GM18907 (cell line): ENCODE results near the gene OR8B8.
"Not testable (repeated sequence)": the region's sequence is repeated elsewhere in the genome, so short reads cannot be mapped to it uniquely, and the experiment has no call there.

Source experiments
- ATAC-seq: cut with Tn5 transposase; IDR thresholded peaks from one replicate; pipeline ENCODE4 v1.9.1; 2021; ENCODE audit warnings: mild to moderate bottlenecking, moderate library complexity; ENCODE audit not compliant: unreplicated experiment

OR8B8 gene

DNA sequence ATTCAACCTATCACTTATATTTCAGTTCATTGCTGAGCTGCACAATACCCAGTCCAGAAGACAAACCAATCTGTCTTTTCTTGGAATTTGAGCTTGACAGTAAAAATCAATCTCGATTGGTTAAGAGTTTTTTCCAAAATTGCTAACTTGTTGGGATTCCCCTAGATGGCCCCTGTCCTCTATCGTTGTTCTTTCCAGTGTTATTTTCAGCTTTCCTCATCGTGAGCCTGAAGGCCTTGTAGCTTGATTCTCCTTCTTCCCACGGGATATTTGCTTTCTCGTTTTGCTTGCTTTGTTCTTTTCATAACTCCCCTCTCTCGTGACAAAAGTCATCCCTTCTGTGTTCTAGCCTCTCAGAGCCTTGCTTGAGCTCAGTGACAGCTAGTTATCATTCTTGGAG lies 3.1 kb downstream of the OR8B8 start:
- no peak for ATAC-seq

DNA sequence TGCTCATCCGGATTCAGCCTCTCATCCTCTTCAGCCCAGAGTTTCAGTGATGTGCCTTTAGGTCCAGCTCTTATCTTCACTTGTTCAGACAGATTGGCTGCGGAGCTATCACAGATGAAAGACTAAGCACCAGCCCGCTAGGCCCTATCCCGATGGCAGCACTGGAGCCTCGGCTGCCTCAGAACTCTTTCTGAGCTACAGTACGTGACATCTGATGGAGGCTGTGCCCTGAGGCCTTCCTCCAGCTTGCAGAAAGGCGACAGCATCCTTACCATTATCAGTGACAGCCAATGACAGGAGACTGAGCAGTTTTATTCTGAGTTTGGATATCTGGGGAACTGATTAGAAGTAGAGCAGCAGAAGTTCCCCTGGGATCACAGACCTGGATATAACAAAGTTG lies 4.0 kb downstream of the OR8B8 start:
- no peak for ATAC-seq

DNA sequence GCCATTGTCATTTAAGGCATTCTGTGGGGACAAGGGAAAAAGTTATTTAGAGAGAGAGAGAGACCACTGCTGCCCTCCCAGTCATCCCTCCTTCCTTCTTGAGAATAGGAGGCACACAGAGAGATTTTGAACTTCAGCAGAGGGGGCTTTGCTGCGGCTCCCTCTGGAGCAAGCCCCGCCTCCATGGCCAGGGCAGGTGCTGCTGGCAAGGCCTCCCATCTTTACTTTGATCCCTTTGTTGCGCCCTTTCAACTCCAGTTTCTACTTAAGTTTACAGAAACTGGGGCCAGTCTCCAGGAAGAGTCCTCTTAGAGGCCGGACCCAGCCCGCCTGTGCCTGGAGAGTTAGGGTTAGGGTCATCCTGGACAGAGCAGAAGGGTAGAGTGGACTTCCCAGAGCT lies 4.4 kb downstream of the OR8B8 start:
- no peak for ATAC-seq

DNA sequence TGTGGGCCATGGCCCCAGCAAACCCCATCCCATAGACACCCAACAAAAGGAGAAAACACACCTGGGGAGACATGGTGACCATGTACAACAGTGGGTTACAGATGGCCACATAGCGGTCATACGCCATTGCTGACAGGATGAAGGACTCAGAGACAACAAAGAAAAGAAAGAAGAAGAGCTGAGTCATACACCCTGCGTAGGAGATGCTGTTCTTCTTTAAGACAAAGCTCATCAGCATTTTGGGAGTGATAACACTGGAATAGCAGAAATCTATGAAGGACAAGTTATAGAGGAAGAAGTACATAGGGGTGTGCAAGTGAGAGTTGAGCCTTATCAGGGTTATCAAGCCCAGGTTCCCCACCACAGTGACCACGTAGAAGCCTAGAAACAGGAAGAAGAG lies 4.9 kb downstream of the OR8B8 start:
- no peak for ATAC-seq

DNA sequence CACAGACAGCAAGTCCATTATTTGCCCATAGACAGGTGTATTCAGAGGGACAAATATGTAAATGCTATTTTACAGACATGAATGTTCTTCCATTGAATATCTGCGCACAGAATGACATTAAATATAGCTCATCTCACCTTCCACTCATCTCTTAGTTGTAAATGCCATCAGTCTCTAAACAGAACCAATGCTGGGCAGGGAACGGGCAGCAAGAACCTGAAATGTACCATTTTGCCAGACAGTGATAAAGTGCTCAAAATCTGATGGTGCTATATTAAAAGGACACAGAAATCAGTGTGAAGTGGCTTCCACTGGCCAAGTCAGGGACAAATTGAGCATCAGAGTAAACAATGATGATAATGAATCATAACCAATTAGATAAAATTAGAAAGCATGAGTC lies 10.8 kb downstream of the OR8B8 start:
- no peak for ATAC-seq

DNA sequence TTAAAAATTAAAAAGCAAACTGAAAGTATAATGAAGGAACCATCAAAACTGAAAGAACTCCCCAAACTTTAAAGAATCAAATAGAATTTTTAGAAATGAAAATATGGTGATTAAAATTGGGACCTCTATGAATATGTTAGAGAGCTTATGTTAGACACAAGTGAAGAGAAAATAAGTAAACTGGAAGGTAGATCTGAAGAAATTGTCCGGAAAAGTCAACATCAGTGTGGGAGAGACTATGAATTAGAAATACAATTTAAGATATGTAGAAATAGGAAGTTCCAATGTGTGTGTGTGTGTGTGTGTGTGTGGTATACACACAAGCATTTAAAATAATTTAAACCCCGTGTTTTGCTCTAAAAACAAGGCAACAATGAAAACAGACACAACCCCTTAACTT lies 15.9 kb downstream of the OR8B8 start:
- no peak for ATAC-seq

DNA sequence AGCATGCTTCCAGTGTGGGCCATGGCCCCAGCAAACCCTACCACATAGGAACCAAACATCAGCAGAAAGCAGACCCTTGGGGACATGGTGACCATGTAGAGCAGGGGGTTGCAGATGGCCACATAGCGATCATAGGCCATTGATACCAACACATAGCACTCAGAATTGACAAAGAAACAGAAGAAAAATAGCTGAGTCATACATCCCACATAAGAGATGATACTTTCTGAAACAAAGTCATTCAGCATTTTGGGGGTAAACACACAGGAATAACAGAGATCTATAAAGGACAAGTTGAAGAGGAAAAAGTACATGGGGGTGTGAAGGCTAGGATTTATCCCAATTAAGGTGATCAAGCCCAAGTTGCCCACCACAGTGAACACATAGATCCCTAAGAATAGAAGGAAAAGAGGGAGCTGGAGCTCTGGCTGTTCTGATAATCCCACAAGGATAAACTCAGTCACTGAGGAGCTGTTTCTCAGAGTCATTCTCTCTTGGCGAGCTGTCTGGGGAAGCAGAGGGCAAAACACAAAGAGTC lies 21.0 kb downstream of the OR8B8 start, which contains the start of gene OR8B4:
OR8B4 (minus strand) TSS at position 488 of the 538 bp plus-strand sequence; CDS start at position 488, 0 bp downstream.
- ATAC-seq, result no peak

DNA sequence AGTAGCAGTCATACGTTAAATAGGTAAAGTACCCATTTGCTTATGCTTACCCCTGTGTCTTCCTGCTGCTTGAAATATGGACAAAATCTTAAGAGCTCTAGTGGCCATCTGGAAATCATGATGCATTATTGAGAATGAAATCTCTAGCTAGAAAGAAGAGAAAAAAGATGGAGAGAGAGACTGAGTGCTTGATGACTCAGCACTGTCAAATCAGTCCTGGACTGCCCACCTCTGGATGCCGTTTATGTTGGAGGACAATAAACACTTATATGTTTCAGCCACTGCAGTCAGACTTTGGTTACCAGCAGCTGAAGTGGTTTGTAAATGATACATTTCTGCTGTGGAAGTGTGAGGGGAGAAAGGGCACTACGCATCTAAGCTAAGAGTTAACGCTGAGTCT lies 24.5 kb downstream of the OR8B8 start:
- no peak for ATAC-seq

DNA sequence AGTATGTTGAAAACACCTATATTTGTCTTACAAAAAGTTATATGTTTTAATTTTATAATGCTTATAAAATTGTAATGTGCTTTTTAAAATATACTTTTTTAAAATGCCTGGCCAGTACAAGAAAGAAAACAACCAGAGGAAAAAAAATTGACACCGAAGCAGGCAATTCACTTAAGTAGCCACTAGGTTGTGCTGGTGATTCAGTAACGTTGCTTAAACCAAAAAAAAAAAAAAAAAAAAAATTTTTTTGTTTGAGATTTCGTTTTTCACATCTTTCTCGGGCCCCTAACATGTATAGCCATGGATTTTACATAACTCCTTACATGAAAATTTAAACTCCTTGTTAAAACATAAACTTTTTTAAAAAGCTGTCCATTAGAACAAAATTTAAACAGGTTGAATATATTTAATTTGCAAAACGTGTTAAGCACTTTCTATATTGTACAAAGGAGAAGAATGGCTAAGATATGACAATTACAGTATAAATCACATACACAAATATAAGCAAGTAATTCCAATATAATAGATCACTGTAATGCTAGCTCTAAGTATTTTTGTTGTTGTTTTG lies 30.1 kb downstream of the OR8B8 start:
- ATAC-seq, result no peak

DNA sequence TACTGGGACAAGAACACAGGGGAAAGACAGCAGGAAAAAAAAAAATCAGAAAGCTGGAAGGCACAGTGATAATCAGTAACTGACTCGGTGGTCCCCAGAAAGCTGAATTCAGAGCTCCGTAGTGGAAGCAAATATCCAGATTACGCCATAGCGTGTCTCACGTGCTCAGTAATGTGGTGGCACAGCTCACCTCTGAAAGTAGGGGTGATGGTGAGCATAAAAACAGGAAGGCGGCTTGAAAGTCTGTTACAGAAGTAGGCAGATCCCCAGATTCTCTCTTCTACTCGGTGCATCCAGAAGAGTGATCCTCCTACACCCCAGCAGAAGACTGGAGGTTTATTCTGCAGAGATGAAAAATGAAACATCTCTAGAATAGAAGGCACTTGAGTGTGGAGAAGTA lies 35.6 kb downstream of the OR8B8 start:
- no peak for ATAC-seq

DNA sequence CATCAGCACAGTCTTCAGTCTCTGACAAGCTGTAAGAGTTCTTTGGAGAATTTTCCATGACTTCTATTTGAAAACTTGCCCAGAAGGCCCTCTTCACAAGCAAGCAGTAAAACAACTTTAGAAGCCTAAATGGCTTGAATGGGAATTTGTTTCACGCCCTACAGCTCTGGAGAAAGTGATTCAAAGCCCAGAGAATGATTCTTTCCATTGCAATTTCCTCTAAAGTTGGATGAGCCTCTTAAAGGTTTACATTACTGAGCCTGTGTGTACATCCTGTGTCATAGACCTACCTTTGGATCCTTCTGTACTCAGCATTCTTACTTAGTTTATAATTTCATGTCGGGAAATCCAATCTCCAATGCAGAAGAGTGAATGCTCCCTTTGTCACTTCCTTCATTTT lies 39.9 kb downstream of the OR8B8 start:
- ATAC-seq, result no peak

DNA sequence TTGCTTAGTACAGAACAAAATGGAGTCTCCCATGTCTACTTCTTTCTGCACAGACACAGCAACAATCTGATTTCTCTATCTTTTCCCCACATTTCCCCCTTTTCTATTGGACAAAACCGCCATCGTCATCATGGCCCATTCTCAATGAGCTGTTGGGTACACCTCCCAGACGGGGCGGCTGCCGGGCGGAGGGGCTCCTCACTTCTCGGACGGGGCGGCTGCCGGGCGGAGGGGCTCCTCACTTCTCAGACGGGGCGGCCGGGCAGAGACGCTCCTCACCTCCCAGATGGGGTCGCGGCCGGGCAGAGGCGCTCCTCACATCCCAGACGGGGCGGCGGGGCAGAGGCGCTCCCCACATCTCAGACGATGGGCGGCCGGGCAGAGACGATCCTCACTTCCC lies 42.3 kb downstream of the OR8B8 start:
- not testable (repeated sequence) for ATAC-seq

DNA sequence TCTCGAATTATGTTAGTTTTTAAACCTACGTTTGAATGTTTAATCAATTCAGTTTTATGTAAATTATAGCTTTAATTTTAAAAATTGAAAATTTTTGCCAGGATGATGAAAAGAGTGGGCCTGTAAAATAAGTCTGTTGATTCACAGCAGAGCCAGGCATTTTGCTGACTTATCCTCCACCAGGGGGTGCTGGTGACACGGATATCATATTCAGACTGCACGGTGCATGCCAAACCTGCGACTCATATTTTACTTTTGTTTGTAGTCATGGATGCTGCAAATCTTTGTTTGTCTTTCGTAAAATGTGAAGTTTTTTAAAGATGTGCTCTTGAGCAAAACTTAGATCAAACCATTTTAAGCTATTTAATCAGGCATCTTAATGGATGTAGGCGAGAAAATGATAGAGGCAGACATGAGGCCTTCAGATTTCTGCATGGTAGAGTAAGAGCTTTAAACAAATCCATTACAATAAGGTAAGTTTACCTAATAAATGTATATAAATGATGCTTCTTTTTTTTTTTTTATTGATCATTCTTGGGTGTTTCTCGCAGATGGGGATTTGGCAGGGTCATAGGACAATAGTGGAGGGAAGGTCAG lies 43.1 kb downstream of the OR8B8 start:
- peak; percentile 93 for ATAC-seq

DNA sequence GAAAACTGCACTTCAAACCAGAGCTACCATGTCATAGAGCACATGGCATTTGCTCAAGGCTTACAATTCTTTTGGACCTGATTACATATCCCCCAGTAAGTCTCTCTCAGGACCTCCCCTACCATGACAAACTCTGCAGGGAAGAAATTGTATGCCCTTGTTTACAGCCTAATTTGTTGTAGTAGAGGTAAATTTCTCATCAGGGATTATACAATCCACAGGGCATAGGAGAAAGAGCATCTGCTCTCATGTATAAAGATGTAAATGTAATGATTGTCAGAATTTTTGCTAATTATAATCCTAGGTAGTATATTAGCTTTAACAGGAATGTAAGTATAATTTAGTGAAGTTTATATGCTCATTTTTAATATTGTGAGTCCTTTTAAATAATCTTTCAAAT lies 46.6 kb downstream of the OR8B8 start, which contains the start of gene OR8B3:
OR8B3 (minus strand) TSS at position 101 of the 400 bp plus-strand sequence. CDS start 1,673 bp downstream, outside the sequence.
- no peak for ATAC-seq

DNA sequence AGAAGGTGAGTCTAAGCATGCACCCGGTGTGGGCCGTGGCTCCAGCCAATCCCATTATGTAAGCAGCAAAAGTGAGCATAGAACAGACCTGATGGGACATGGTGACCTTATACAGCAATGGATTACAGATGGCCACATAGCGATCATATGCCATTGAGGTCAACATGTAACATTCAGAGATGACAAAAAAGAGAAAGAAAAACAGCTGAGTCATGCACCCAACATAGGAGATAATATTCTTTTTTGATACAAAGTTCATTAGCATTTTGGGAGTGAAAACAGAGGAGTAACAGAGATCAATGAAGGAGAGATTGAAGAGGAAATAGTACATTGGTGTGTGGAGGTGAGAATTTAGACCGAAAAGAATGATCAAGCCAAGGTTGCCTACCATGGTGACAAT lies 48.6 kb downstream of the OR8B8 start:
- not testable (repeated sequence) for ATAC-seq

DNA sequence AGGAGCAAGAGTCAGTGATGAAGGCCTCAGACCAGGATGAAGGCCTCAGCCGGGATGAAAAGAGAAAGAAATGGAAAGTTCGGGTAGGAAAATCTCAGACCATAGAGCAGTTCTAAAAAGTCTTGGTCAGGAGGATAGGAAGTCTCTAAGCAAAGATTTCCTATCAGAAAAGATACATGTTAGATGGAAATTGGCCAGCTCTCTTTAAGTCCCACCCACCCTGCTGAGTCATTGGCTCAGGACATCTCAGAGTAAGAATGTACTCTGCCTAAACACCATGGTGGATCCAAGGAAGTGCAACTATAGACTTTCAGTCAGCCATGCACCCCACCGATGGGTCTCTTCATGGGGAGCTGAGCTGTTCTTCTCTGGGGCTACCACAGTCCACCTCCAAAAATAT lies 51.1 kb downstream of the OR8B8 start:
- ATAC-seq, result no peak
